ENCODE results near the gene MORN5.

The MORN5 gene

GRCh38 chr9:122172131-122172530 lies 12.4 kb downstream of the MORN5 start:
- Histone ChIP-seq H3K4me1 (ENCODE audit: control insufficient read depth, insufficient read depth, low read length, poor library complexity, severe bottlenecking) (no peaks in the 10 kb centered on the region), H3K9me3 (ENCODE audit: control insufficient read depth, low read length) (no peaks in the 10 kb centered on the region), H3K27me3 (replicated peaks; ENCODE audit: control insufficient read depth, insufficient read depth, low read length, poor library complexity, severe bottlenecking) (peaks cover 6% of the 10 kb centered on the region), H3K4me3 (ENCODE audit: insufficient read depth, low read depth, low read length, poor library complexity, severe bottlenecking) (no peak overlapping the region), H3K27ac (ENCODE audit: insufficient read depth, low read length, poor library complexity, severe bottlenecking) (no peak overlapping the region), H3K36me3 (ENCODE audit: control insufficient read depth, insufficient read depth, low read length) (no peaks in the 10 kb centered on the region)
- DNase-seq = no peak

DNA sequence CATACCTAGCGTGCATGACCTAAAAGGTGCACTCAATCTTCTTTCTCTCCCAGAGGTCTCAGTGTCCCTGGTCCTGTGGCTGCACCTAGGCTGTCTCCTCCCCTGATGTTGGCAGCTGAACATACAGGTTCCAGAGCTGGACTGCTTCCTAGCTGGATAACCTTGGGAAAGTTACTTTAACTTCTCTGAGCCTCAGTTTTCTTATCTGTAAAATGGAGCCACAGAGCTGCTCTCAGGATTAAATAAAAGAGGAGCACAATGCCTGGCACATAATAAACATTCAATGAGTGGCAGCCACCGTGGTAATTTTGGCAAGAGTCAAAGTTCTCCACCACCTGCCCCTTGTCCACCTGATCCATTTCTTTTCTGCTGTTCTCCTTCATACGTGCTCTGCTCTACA lies 14.0 kb downstream of the MORN5 start:
- no peak overlapping the region for H3K27ac ChIP-seq (ENCODE audit: insufficient read depth, low read length, poor library complexity, severe bottlenecking)

GRCh38 chr9:122176916-122177315 lies 17.2 kb downstream of the MORN5 start:
- Histone ChIP-seq H3K27ac (ENCODE audit: insufficient read depth, low read length, poor library complexity, severe bottlenecking) (no peak overlapping the region), H3K36me3 (ENCODE audit: control insufficient read depth, insufficient read depth, low read length) (no peaks in the 10 kb centered on the region), H3K4me3 (ENCODE audit: insufficient read depth, low read depth, low read length, poor library complexity, severe bottlenecking) (no peak overlapping the region), H3K9me3 (ENCODE audit: control insufficient read depth, low read length) (no peaks in the 10 kb centered on the region), H3K27me3 (replicated peaks; ENCODE audit: control insufficient read depth, insufficient read depth, low read length, poor library complexity, severe bottlenecking) (peaks cover 2% of the 10 kb centered on the region), H3K4me1 (ENCODE audit: control insufficient read depth, insufficient read depth, low read length, poor library complexity, severe bottlenecking) (no peaks in the 10 kb centered on the region)
- DNase-seq = no peak

More for the DNA sequence above, 14.0 kb downstream of the MORN5 start:
- H3K4me3 ChIP-seq (ENCODE audit: insufficient read depth, low read depth, low read length, poor library complexity, severe bottlenecking) = no peak overlapping the region
- no peaks in the 10 kb centered on the region for H3K4me1 ChIP-seq (ENCODE audit: control insufficient read depth, insufficient read depth, low read length, poor library complexity, severe bottlenecking)
- peaks cover 6% of the 10 kb centered on the region for H3K27me3 ChIP-seq (replicated peaks; ENCODE audit: control insufficient read depth, insufficient read depth, low read length, poor library complexity, severe bottlenecking)
- H3K36me3 ChIP-seq (ENCODE audit: control insufficient read depth, insufficient read depth, low read length) = no peaks in the 10 kb centered on the region
- no peak for DNase-seq
- H3K9me3 ChIP-seq (ENCODE audit: control insufficient read depth, low read length) = no peaks in the 10 kb centered on the region

- no peaks in the 10 kb centered on the region for H3K36me3 ChIP-seq (ENCODE audit: control insufficient read depth, insufficient read depth, low read length)
- DNase-seq = no peak
- H3K4me3 ChIP-seq (ENCODE audit: insufficient read depth, low read depth, low read length, poor library complexity, severe bottlenecking) = no peak overlapping the region
- H3K4me1 ChIP-seq (ENCODE audit: control insufficient read depth, insufficient read depth, low read length, poor library complexity, severe bottlenecking) = no peaks in the 10 kb centered on the region
- H3K27ac ChIP-seq (ENCODE audit: insufficient read depth, low read length, poor library complexity, severe bottlenecking) = no peak overlapping the region
- no peaks in the 10 kb centered on the region for H3K9me3 ChIP-seq (ENCODE audit: control insufficient read depth, low read length)
- no peaks in the 10 kb centered on the region for H3K27me3 ChIP-seq (replicated peaks; ENCODE audit: control insufficient read depth, insufficient read depth, low read length, poor library complexity, severe bottlenecking)
Observed at GRCh38 chr9:122179054-122179689, 19.5 kb downstream of the MORN5 start.

DNA sequence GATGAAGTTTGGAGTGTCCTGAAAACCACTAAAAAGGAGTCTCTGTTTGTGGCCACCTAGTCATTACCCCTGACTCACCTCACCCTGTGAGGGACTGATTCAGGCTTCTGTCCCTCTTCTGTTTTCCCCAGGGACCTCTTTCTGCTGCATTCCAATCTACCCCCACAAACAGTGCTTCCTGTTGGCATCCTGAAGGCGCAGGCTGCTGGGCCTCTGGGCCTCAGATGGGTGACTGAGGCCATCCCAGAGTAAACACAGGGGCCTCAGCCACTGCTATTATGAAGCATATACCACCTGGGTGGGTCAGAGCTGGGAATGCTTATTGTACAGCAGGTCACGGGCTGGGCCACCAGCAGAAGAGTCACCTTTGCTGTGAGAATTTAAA lies 20.0 kb downstream of the MORN5 start:
- no peak for DNase-seq
- no peaks in the 10 kb centered on the region for H3K9me3 ChIP-seq (ENCODE audit: control insufficient read depth, low read length)
- H3K27ac ChIP-seq (ENCODE audit: insufficient read depth, low read length, poor library complexity, severe bottlenecking) = no peak overlapping the region
- H3K27me3 ChIP-seq (replicated peaks; ENCODE audit: control insufficient read depth, insufficient read depth, low read length, poor library complexity, severe bottlenecking) = no peaks in the 10 kb centered on the region
- H3K4me1 ChIP-seq (ENCODE audit: control insufficient read depth, insufficient read depth, low read length, poor library complexity, severe bottlenecking) = no peaks in the 10 kb centered on the region
- H3K4me3 ChIP-seq (ENCODE audit: insufficient read depth, low read depth, low read length, poor library complexity, severe bottlenecking) = no peak overlapping the region
- no peaks in the 10 kb centered on the region for H3K36me3 ChIP-seq (ENCODE audit: control insufficient read depth, insufficient read depth, low read length)

DNA sequence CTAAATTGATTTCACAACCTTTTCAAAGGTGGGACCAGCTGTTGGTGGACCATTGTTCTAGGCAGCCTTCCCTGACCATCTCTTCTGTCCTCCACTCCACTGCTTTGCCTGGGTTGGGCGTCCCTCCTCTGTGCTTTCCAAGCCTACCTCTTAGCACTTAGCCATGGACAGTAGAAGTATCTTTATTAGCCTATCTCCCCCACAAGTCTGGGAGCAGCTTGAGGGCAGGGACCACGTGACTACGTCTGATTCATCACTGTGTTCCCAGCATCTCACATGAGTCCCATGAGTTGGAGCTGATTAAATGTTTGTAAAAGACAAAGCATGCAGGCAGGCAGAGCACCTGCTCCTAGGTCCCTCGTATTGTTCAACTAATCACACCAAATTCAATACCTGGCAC lies 20.9 kb downstream of the MORN5 start:
- Histone ChIP-seq H3K4me3 (ENCODE audit: insufficient read depth, low read depth, low read length, poor library complexity, severe bottlenecking) (no peak overlapping the region), H3K9me3 (ENCODE audit: control insufficient read depth, low read length) (no peaks in the 10 kb centered on the region), H3K36me3 (ENCODE audit: control insufficient read depth, insufficient read depth, low read length) (no peaks in the 10 kb centered on the region), H3K27me3 (replicated peaks; ENCODE audit: control insufficient read depth, insufficient read depth, low read length, poor library complexity, severe bottlenecking) (no peaks in the 10 kb centered on the region), H3K27ac (ENCODE audit: insufficient read depth, low read length, poor library complexity, severe bottlenecking) (no peak overlapping the region), H3K4me1 (ENCODE audit: control insufficient read depth, insufficient read depth, low read length, poor library complexity, severe bottlenecking) (no peaks in the 10 kb centered on the region)
- DNase-seq = no peak

DNA sequence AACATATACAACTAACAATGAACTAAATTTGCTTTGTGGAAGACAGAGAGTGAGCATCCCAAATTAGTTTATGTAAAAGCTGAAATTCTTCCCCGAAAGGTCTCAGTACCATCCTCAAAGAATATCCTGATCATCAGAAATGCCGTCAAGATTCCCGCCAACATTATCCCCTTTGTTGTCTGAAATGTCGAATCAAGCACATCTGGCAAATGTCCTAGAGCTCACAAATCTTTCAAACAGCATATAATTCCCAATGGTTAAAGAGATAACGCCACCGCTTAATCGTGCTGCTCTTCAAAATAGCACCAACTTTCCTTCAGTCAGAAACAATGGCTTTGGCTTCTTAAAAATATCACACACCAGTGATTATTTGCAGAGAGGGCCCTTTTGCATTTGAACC lies 23.8 kb downstream of the MORN5 start:
- no peak for DNase-seq
- Histone ChIP-seq H3K27me3 (replicated peaks; ENCODE audit: control insufficient read depth, insufficient read depth, low read length, poor library complexity, severe bottlenecking) (no peaks in the 10 kb centered on the region), H3K9me3 (ENCODE audit: control insufficient read depth, low read length) (no peaks in the 10 kb centered on the region), H3K36me3 (ENCODE audit: control insufficient read depth, insufficient read depth, low read length) (no peaks in the 10 kb centered on the region), H3K27ac (ENCODE audit: insufficient read depth, low read length, poor library complexity, severe bottlenecking) (no peak overlapping the region), H3K4me1 (ENCODE audit: control insufficient read depth, insufficient read depth, low read length, poor library complexity, severe bottlenecking) (no peaks in the 10 kb centered on the region), H3K4me3 (ENCODE audit: insufficient read depth, low read depth, low read length, poor library complexity, severe bottlenecking) (no peak overlapping the region)

GRCh38 chr9:122184551-122184950 lies 24.8 kb downstream of the MORN5 start:
- no peaks in the 10 kb centered on the region for H3K9me3 ChIP-seq (ENCODE audit: control insufficient read depth, low read length)

GRCh38 chr9:122186301-122186700 lies 26.6 kb downstream of the MORN5 start:
- no peaks in the 10 kb centered on the region for H3K9me3 ChIP-seq (ENCODE audit: control insufficient read depth, low read length)
- H3K36me3 ChIP-seq (ENCODE audit: control insufficient read depth, insufficient read depth, low read length) = no peaks in the 10 kb centered on the region
- no peak overlapping the region for H3K27ac ChIP-seq (ENCODE audit: insufficient read depth, low read length, poor library complexity, severe bottlenecking)
- H3K4me1 ChIP-seq (ENCODE audit: control insufficient read depth, insufficient read depth, low read length, poor library complexity, severe bottlenecking) = no peaks in the 10 kb centered on the region
- no peak for DNase-seq
- H3K27me3 ChIP-seq (replicated peaks; ENCODE audit: control insufficient read depth, insufficient read depth, low read length, poor library complexity, severe bottlenecking) = no peaks in the 10 kb centered on the region
- no peak overlapping the region for H3K4me3 ChIP-seq (ENCODE audit: insufficient read depth, low read depth, low read length, poor library complexity, severe bottlenecking)

More at GRCh38 chr9:122184551-122184950, 24.8 kb downstream of the MORN5 start:
- H3K4me3 ChIP-seq (ENCODE audit: insufficient read depth, low read depth, low read length, poor library complexity, severe bottlenecking) = no peak overlapping the region
- no peak overlapping the region for H3K27ac ChIP-seq (ENCODE audit: insufficient read depth, low read length, poor library complexity, severe bottlenecking)
- no peaks in the 10 kb centered on the region for H3K27me3 ChIP-seq (replicated peaks; ENCODE audit: control insufficient read depth, insufficient read depth, low read length, poor library complexity, severe bottlenecking)
- H3K36me3 ChIP-seq (ENCODE audit: control insufficient read depth, insufficient read depth, low read length) = no peaks in the 10 kb centered on the region
- H3K4me1 ChIP-seq (ENCODE audit: control insufficient read depth, insufficient read depth, low read length, poor library complexity, severe bottlenecking) = no peaks in the 10 kb centered on the region
- no peak for DNase-seq

GRCh38 chr9:122186777-122187470 lies 27.2 kb downstream of the MORN5 start:
- Histone ChIP-seq H3K27ac (ENCODE audit: insufficient read depth, low read length, poor library complexity, severe bottlenecking) (no peak overlapping the region), H3K4me1 (ENCODE audit: control insufficient read depth, insufficient read depth, low read length, poor library complexity, severe bottlenecking) (no peaks in the 10 kb centered on the region), H3K4me3 (ENCODE audit: insufficient read depth, low read depth, low read length, poor library complexity, severe bottlenecking) (no peak overlapping the region), H3K36me3 (ENCODE audit: control insufficient read depth, insufficient read depth, low read length) (no peaks in the 10 kb centered on the region), H3K27me3 (replicated peaks; ENCODE audit: control insufficient read depth, insufficient read depth, low read length, poor library complexity, severe bottlenecking) (no peaks in the 10 kb centered on the region), H3K9me3 (ENCODE audit: control insufficient read depth, low read length) (no peaks in the 10 kb centered on the region)
- DNase-seq = no peak
